HFFc6 (cell line): Measurements from ENCODE around the gene DHH. TPM values are rescaled to one million over a fixed set of nuclear protein-coding genes. Genes with fewer than 3 reads are reported as not detected.

ENCODE experiments used
- DNase-seq: peaks from one replicate; pipeline ENCODE4 v3.0.0-alpha.2; 2018
- H3K27ac Mint-ChIP-seq: 2 replicates; pipeline ENCODE4 v1.8.0; 2020; ENCODE audit warnings: mild to moderate bottlenecking, mixed read lengths
- H3K27me3 Mint-ChIP-seq: 2 replicates; pipeline ENCODE4 v1.8.0; 2021; ENCODE audit warnings: mild to moderate bottlenecking, moderate library complexity, mixed read lengths; ENCODE audit not compliant: insufficient read depth
- H3K36me3 Mint-ChIP-seq: 2 replicates; pipeline ENCODE4 v1.8.0; 2021; ENCODE audit warnings: low read depth, mixed read lengths
- H3K4me1 Mint-ChIP-seq: 2 replicates; pipeline ENCODE4 v1.8.0; 2020; ENCODE audit warnings: low read depth, mixed read lengths
- H3K4me3 Mint-ChIP-seq: 2 replicates; pipeline ENCODE4 v1.8.0; 2020; ENCODE audit warnings: mild to moderate bottlenecking, moderate library complexity, mixed read lengths
- H3K9me3 Mint-ChIP-seq: 2 replicates; pipeline ENCODE4 v1.8.0; 2020; ENCODE audit warnings: mild to moderate bottlenecking, mixed read lengths
- CTCF ChIP-seq: fragments of 200-600 bp; sonication (generic); IDR thresholded peaks from 2 replicates; pipeline ENCODE4 v1.5.0; 2021; ENCODE audit warnings: antibody characterized with exemption, mild to moderate bottlenecking
- total RNA-seq, 6 experiments: library from RNA; stranded (reverse); fragmentation: NEBNext Ultra II Directional; extraction: Animal tissue kit (Norgen Biotek cat#: 25700); gene quantifications; 2 replicates in 1 of 6; 3 replicates in 5 of 6; pipeline ENCODE4 v1.2.3, GENCODE V29; 2021

Gene DHH
- total RNA-seq, 6 experiments from 2014 or later = 0.07 TPM; not detected in 5

- peaks cover 31% of the 10 kb centered on the region for H3K4me1 Mint-ChIP-seq
- H3K9me3 Mint-ChIP-seq = no peaks in the 10 kb centered on the region
- H3K36me3 Mint-ChIP-seq = no peaks in the 10 kb centered on the region
- H3K27me3 Mint-ChIP-seq = peaks cover 9% of the 10 kb centered on the region
- DNase-seq = peak; percentile 98
- H3K27ac Mint-ChIP-seq = peak within 1 kb of the TSS; percentile 83
- peak; percentile 74 for TF ChIP-seq CTCF
- peak within 1 kb of the TSS; percentile 96 for H3K4me3 Mint-ChIP-seq
These were observed 16.0 kb upstream of the DHH start, which contains the start of gene LMBR1L for GRCh38 chr12:49110464-49111155. LMBR1L (minus strand) TSS chr12:49110847; CDS start chr12:49110555, 292 bp downstream.

DNA sequence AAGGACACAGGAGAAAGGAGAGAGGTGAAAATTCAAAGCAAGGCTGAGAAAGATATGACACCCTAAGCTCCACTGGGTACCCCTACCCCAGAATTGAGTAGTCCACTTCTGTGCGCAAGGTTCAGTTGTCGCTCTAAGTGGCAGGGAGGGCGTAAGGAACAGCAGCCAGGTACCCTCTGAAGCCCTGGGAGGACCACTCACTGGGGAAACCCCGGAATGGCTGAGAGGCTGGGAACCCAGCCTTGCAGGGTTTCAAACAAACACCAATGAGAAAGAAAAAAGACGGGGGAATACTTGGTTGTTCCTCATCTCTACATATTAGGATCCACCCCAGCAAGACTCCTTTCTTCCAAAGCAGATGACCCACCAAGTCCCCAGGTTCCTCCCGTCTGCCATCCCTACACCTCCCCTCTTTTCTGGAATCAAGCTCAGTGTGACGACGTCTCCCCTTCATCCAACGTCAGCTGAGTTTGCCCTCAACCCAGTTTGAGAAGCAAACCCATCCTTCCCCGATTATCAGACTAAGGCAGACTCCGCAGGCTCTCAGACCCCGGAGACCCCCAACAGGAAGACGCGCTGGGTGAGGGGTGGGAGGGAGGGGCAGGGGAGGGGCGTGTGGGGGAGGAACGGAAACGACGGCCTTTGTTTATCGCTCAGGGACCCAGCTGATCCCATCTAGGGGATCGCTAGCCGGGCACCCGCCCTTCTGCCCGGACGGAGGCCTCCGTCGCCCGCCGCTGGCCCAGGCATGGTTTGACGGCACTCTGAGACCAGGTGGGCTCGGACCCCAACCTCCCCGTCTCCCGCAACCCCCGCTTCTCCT is 15.3 kb upstream of the DHH start:
- H3K9me3 Mint-ChIP-seq = no peaks in the 10 kb centered on the region
- DNase-seq = no peak

GRCh38 chr12:49108958-49109404 is 14.4 kb upstream of the DHH start:
- H3K9me3 Mint-ChIP-seq = no peaks in the 10 kb centered on the region
- no peaks in the 10 kb centered on the region for H3K36me3 Mint-ChIP-seq
- DNase-seq = peak; percentile 27

More for the DNA sequence above, 15.3 kb upstream of the DHH start:
- no peaks in the 10 kb centered on the region for H3K36me3 Mint-ChIP-seq
- peaks cover 34% of the 10 kb centered on the region for H3K4me1 Mint-ChIP-seq
- H3K27me3 Mint-ChIP-seq = peaks cover 9% of the 10 kb centered on the region
- H3K4me3 Mint-ChIP-seq = peak overlapping the region; percentile 96
- no peak for TF ChIP-seq CTCF
- H3K27ac Mint-ChIP-seq = peak overlapping the region; percentile 83

GRCh38 chr12:49105504-49106084 is 11.0 kb upstream of the DHH start:
- peaks cover 2% of the 10 kb centered on the region; the same call in 1 of the 2 replicates for H3K27me3 Mint-ChIP-seq
- peak overlapping the region; percentile 51 for H3K27ac Mint-ChIP-seq
- no peaks in the 10 kb centered on the region for H3K36me3 Mint-ChIP-seq
- H3K9me3 Mint-ChIP-seq = no peaks in the 10 kb centered on the region
- TF ChIP-seq CTCF = no peak
- DNase-seq = no peak
- no peak overlapping the region for H3K4me3 Mint-ChIP-seq
- H3K4me1 Mint-ChIP-seq = peaks cover 28% of the 10 kb centered on the region

More at GRCh38 chr12:49108958-49109404, 14.4 kb upstream of the DHH start:
- peaks cover 34% of the 10 kb centered on the region for H3K4me1 Mint-ChIP-seq
- H3K27ac Mint-ChIP-seq = peak overlapping the region; percentile 83
- no peak for TF ChIP-seq CTCF
- H3K27me3 Mint-ChIP-seq = peaks cover 6% of the 10 kb centered on the region
- peak overlapping the region; percentile 96 for H3K4me3 Mint-ChIP-seq

- Mint-ChIP-seq H3K9me3 (no peaks in the 10 kb centered on the region), H3K4me3 (no peak overlapping the region), H3K27ac (no peak overlapping the region), H3K36me3 (no peaks in the 10 kb centered on the region), H3K27me3 (no peaks in the 10 kb centered on the region; the same call in 1 of the 2 replicates), H3K4me1 (peaks cover 27% of the 10 kb centered on the region)
- TF ChIP-seq CTCF = no peak
- DNase-seq = no peak
These were observed 10.2 kb upstream of the DHH start for GRCh38 chr12:49104822-49105221.
